Measurements from ENCODE around the gene CCNE1.
"Not testable (repeated sequence)": the region's sequence is repeated elsewhere in the genome, so short reads cannot be mapped to it uniquely, and the experiment has no call there.

The CCNE1 gene

GRCh38 chr19:29777781-29778309 lies 33.9 kb upstream of the CCNE1 start:
- H3K36me3 ChIP-seq (ENCODE audit: insufficient read depth, low read length), result no peaks in the 10 kb centered on the region
- no peak overlapping the region for H2AFZ ChIP-seq (ENCODE audit: low read depth, low read length)
- H3K9me3 ChIP-seq (ENCODE audit: low read length), result no peaks in the 10 kb centered on the region
- H3K4me3 ChIP-seq (ENCODE audit: low read length), result no peak overlapping the region
- peaks cover 6% of the 10 kb centered on the region for H3K4me1 ChIP-seq (ENCODE audit: insufficient read depth, low read length)
- H3K27me3 ChIP-seq (ENCODE audit: insufficient read depth, low read length), result peaks cover 15% of the 10 kb centered on the region

DNA sequence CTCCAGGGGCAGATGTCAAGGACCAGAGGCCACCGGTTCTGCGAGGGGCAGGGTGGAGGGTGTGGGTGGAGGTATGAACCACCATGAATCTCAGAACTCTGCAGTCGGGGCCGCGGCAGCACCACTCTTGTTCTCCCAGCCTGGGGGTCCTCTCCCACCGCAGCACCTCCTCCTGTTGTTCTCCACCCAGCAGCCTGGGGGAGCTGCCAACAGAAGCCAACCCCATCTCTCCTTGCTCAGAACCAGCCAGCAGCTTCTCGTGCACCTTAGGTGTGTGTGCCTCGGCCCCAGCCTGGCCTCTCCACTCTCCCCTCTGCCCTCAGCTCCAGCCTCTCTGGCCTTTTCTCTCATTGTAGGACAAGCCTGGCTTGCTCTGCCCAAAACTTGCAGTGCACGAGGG lies 31.9 kb upstream of the CCNE1 start:
- Histone ChIP-seq H2AFZ (ENCODE audit: low read depth, low read length) (no peak overlapping the region), H3K4me3 (ENCODE audit: low read length) (no peak overlapping the region), H3K36me3 (ENCODE audit: insufficient read depth, low read length) (no peaks in the 10 kb centered on the region), H3K9me3 (ENCODE audit: low read length) (no peaks in the 10 kb centered on the region), H3K4me1 (ENCODE audit: insufficient read depth, low read length) (peaks cover 6% of the 10 kb centered on the region), H3K27me3 (ENCODE audit: insufficient read depth, low read length) (peaks cover 15% of the 10 kb centered on the region)

DNA sequence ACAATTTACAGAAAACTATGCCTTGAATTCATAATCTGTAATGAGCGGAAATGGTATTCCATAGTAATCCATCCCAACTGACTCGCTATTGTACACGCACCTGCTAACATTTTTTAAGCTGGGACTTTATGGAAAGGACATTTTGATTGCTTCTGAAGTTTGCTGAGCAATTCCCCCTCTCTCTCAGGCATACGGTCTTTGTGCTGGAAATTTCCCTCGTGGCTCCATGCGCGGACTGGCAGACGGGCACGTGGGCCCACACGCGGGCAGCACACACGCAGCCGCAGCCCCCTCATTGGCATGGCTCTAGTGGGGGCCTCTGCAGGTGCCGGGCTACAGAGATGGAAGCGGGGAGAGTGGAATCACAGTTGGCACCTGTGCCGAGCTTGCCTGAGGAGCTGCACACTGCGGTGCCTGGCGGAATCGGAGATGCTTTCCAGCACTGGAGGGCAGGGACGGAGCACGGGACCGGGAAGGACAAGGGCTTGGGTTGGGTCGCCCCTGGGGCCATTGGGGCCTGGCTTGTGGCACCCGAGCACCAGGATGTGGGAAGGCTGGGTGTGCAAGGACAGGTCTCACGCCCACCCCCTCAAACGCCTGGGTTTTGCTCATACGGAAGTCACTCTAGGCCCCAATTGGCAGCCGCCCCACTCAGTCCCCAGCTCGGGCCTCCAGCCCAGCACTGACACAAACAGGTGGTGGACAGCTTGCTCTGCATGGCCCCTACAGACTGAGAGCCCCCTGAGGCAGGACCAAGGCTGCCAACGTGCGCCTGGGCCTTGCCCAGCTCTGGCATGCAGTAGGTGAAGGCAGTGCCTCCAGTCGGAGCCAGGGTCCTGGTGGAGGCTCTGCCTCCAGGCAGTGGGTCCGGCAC lies 30.2 kb upstream of the CCNE1 start:
- no peak overlapping the region for H3K4me3 ChIP-seq (ENCODE audit: low read length)
- H3K27me3 ChIP-seq (ENCODE audit: insufficient read depth, low read length), result peaks cover 15% of the 10 kb centered on the region
- no peak overlapping the region for H2AFZ ChIP-seq (ENCODE audit: low read depth, low read length)
- H3K36me3 ChIP-seq (ENCODE audit: insufficient read depth, low read length), result no peaks in the 10 kb centered on the region
- no peaks in the 10 kb centered on the region for H3K9me3 ChIP-seq (ENCODE audit: low read length)
- no peaks in the 10 kb centered on the region for H3K4me1 ChIP-seq (ENCODE audit: insufficient read depth, low read length)

- Histone ChIP-seq H2AFZ (ENCODE audit: low read depth, low read length) (no peak overlapping the region), H3K4me1 (ENCODE audit: insufficient read depth, low read length) (no peaks in the 10 kb centered on the region), H3K9me3 (ENCODE audit: low read length) (no peaks in the 10 kb centered on the region), H3K4me3 (ENCODE audit: low read length) (no peak overlapping the region), H3K27me3 (ENCODE audit: insufficient read depth, low read length) (peaks cover 15% of the 10 kb centered on the region), H3K36me3 (ENCODE audit: insufficient read depth, low read length) (no peaks in the 10 kb centered on the region)
Measured at GRCh38 chr19:29782260-29782580, 29.6 kb upstream of the CCNE1 start.

- no peak overlapping the region for H3K4me3 ChIP-seq (ENCODE audit: low read length)
- H3K4me1 ChIP-seq (ENCODE audit: insufficient read depth, low read length), result no peaks in the 10 kb centered on the region
- H2AFZ ChIP-seq (ENCODE audit: low read depth, low read length), result no peak overlapping the region
- H3K36me3 ChIP-seq (ENCODE audit: insufficient read depth, low read length), result no peaks in the 10 kb centered on the region
- H3K27me3 ChIP-seq (ENCODE audit: insufficient read depth, low read length), result peaks cover 11% of the 10 kb centered on the region
- no peaks in the 10 kb centered on the region for H3K9me3 ChIP-seq (ENCODE audit: low read length)
Measured at GRCh38 chr19:29783627-29784190, 28.1 kb upstream of the CCNE1 start.

- no peaks in the 10 kb centered on the region for H3K9me3 ChIP-seq (ENCODE audit: low read length)
- no peak overlapping the region for H3K4me3 ChIP-seq (ENCODE audit: low read length)
- peaks cover 11% of the 10 kb centered on the region for H3K27me3 ChIP-seq (ENCODE audit: insufficient read depth, low read length)
- no peaks in the 10 kb centered on the region for H3K4me1 ChIP-seq (ENCODE audit: insufficient read depth, low read length)
- no peaks in the 10 kb centered on the region for H3K36me3 ChIP-seq (ENCODE audit: insufficient read depth, low read length)
- no peak overlapping the region for H2AFZ ChIP-seq (ENCODE audit: low read depth, low read length)
Measured at GRCh38 chr19:29784598-29785223, 27.1 kb upstream of the CCNE1 start.

DNA sequence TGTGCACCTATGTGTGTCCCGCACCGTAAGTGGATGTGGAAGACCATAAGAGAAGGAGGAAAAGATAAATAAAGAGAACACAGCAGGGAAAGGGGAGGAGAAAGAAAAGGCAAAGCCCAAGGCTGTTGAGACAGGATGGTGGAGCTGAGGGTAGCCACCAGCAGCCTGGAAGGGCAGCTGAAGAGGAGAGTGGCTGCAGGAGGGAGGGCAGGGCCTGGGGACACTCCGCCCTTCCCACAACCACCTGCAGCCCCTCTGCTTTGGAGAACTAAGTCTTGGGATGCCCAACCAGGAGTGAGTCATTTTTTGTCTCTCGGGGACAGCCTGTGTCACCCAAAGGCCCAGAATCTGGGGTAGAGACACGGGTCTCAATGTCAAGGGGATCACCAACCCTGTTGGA lies 26.4 kb upstream of the CCNE1 start:
- Histone ChIP-seq H3K27me3 (ENCODE audit: insufficient read depth, low read length) (peaks cover 10% of the 10 kb centered on the region), H3K9me3 (ENCODE audit: low read length) (no peaks in the 10 kb centered on the region), H3K4me3 (ENCODE audit: low read length) (no peak overlapping the region), H3K36me3 (ENCODE audit: insufficient read depth, low read length) (no peaks in the 10 kb centered on the region), H3K4me1 (ENCODE audit: insufficient read depth, low read length) (no peaks in the 10 kb centered on the region), H2AFZ (ENCODE audit: low read depth, low read length) (no peak overlapping the region)

DNA sequence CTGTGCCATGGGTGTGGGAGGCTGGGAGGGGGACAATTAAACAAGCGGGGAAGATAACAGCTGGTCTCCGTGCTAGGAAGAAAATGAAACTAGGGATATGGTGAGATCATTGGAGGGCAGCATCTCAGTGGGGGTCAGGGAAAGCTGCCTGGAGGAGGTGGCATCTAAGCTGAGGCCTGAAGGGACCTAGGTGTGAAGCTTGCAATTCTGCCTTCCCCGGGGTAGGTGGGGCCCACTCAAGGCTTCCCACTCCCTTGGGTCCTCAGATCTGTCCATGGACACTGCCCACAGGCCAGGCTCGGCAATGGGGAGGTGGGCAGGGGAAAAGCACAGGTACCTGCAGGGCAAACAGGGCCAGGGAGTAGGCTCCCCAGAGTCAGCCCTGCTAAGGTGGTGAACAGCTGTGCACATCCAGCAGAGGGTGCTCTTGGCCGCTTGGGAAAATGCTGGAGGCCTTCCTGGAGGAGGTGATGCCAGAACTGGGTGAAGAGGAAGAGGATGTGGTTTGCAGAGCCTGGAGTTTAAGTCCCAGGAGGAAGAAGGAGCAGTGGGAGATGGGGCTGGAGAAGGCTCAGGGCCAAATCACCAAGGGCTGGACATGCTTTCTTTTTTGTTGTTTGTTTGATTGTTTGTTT lies 25.7 kb upstream of the CCNE1 start:
- H3K27me3 ChIP-seq (ENCODE audit: insufficient read depth, low read length), result peaks cover 8% of the 10 kb centered on the region
- H3K36me3 ChIP-seq (ENCODE audit: insufficient read depth, low read length), result no peaks in the 10 kb centered on the region
- H3K9me3 ChIP-seq (ENCODE audit: low read length), result no peaks in the 10 kb centered on the region
- no peak overlapping the region for H3K4me3 ChIP-seq (ENCODE audit: low read length)
- no peak overlapping the region for H2AFZ ChIP-seq (ENCODE audit: low read depth, low read length)
- no peaks in the 10 kb centered on the region for H3K4me1 ChIP-seq (ENCODE audit: insufficient read depth, low read length)

GRCh38 chr19:29787281-29787680 lies 24.5 kb upstream of the CCNE1 start:
- Histone ChIP-seq H3K4me1 (ENCODE audit: insufficient read depth, low read length) (no peaks in the 10 kb centered on the region), H3K36me3 (ENCODE audit: insufficient read depth, low read length) (no peaks in the 10 kb centered on the region), H3K27me3 (ENCODE audit: insufficient read depth, low read length) (peaks cover 2% of the 10 kb centered on the region), H3K4me3 (ENCODE audit: low read length) (no peak overlapping the region), H2AFZ (ENCODE audit: low read depth, low read length) (no peak overlapping the region), H3K9me3 (ENCODE audit: low read length) (no peaks in the 10 kb centered on the region)

- H3K36me3 ChIP-seq (ENCODE audit: insufficient read depth, low read length), result no peaks in the 10 kb centered on the region
- peaks cover 2% of the 10 kb centered on the region for H3K27me3 ChIP-seq (ENCODE audit: insufficient read depth, low read length)
- no peak overlapping the region for H2AFZ ChIP-seq (ENCODE audit: low read depth, low read length)
- H3K9me3 ChIP-seq (ENCODE audit: low read length), result no peaks in the 10 kb centered on the region
- no peak overlapping the region for H3K4me3 ChIP-seq (ENCODE audit: low read length)
- no peaks in the 10 kb centered on the region for H3K4me1 ChIP-seq (ENCODE audit: insufficient read depth, low read length)
Measured at GRCh38 chr19:29789007-29789406, 22.8 kb upstream of the CCNE1 start.

GRCh38 chr19:29793116-29793727 lies 18.6 kb upstream of the CCNE1 start:
- H3K4me1 ChIP-seq (ENCODE audit: insufficient read depth, low read length), result peaks cover 2% of the 10 kb centered on the region
- no peak overlapping the region for H2AFZ ChIP-seq (ENCODE audit: low read depth, low read length)
- H3K36me3 ChIP-seq (ENCODE audit: insufficient read depth, low read length), result no peaks in the 10 kb centered on the region
- H3K27me3 ChIP-seq (ENCODE audit: insufficient read depth, low read length), result peaks cover 2% of the 10 kb centered on the region
- H3K9me3 ChIP-seq (ENCODE audit: low read length), result no peaks in the 10 kb centered on the region
- H3K4me3 ChIP-seq (ENCODE audit: low read length), result no peak overlapping the region

GRCh38 chr19:29794490-29794889 lies 17.3 kb upstream of the CCNE1 start:
- H3K9me3 ChIP-seq (ENCODE audit: low read length); H3K4me1 ChIP-seq (ENCODE audit: insufficient read depth, low read length); H3K27me3 ChIP-seq (ENCODE audit: insufficient read depth, low read length); H3K4me3 ChIP-seq (ENCODE audit: low read length); H3K36me3 ChIP-seq (ENCODE audit: insufficient read depth, low read length); H2AFZ ChIP-seq (ENCODE audit: low read depth, low read length): not testable (repeated sequence)

Measured in neuron (in vitro differentiated cells).